Measurements from ENCODE around the gene BORCS6. TPM values are rescaled to one million over a fixed set of nuclear protein-coding genes. Genes with fewer than 3 reads are reported as not detected.
A peak's percentile ranks its signal among the peaks of the same experiment; 100 is the strongest.

Gene BORCS6
- total and polyA plus RNA-seq, 2 donors (not counting 1 experiment from before 2014, with no cell fraction given), result 9.7 to 20.2 TPM

- peak overlapping the region; percentile 97 to 100 for H3K27ac ChIP-seq (ENCODE audit: low read length in 2 of 2)
- H3K4me3 ChIP-seq (ENCODE audit: control extremely low read depth in 1 of 5, extremely low read depth in 1 of 5, insufficient read depth in 1 of 5, low read depth in 2 of 5, low read length in 4 of 5), result peak overlapping the region; percentile 69 to 96 (median 84)
- H3K79me2 ChIP-seq (ENCODE audit: control insufficient read depth, insufficient read depth, low read length), result peaks cover 37% of the 10 kb centered on the region
- intact Hi-C loops (cut with micrococcal nuclease), result no loop called here
- POLR2A ChIA-PET, result interaction anchor here (0.7 to 4.5 kb wide), 10 partner anchors 16 to 852 kb away, joined by 3 to 23 read pairs (median 9); partner anchors contain the start of genes ALOXE3, BORCS6, SLC25A35 and TMEM107
- H3K36me3 ChIP-seq (replicated peaks in 1 of 2; ENCODE audit: control extremely low read depth in 1 of 2, control insufficient read depth in 1 of 2, extremely low read depth in 1 of 2, insufficient read depth in 2 of 2, low read length in 1 of 2), result peaks cover 0 to 13% of the 10 kb centered on the region in 2 experiments
- H3K4me3 Mint-ChIP-seq, result no peak overlapping the region
- DNase-seq (peak; percentile 53), ATAC-seq (ENCODE audit: low read depth) (no peak)
- no peaks in the 10 kb centered on the region for H3K27me3 Mint-ChIP-seq
- peak overlapping the region; percentile 88 for H3K4me2 ChIP-seq (replicated peaks; ENCODE audit: low read depth, low read length, poor library complexity, severe bottlenecking)
- peaks cover 44% of the 10 kb centered on the region for H4K20me1 ChIP-seq (ENCODE audit: control insufficient read depth, insufficient read depth, low read length, poor library complexity, severe bottlenecking)
- WGBS (ENCODE audit: insufficient coverage), result 70% methylated on average over 14 of the region's 14 CpGs
- H3K9me3 Mint-ChIP-seq (ENCODE audit: insufficient read depth), result no peaks in the 10 kb centered on the region
- no peak overlapping the region for H3K27ac Mint-ChIP-seq
- no peaks in the 10 kb centered on the region for H3K27me3 ChIP-seq (replicated peaks in 1 of 4; ENCODE audit: control extremely low read depth in 1 of 4, control insufficient read depth in 3 of 4, insufficient read depth in 4 of 4, low read length in 3 of 4)
- H2AFZ ChIP-seq (ENCODE audit: insufficient read depth, low read depth, low read length, poor library complexity, severe bottlenecking), result no peak overlapping the region
- H3K4me1 ChIP-seq (ENCODE audit: control insufficient read depth in 2 of 2, insufficient read depth in 2 of 2, low read length in 2 of 2), result peaks cover 56 to 85% of the 10 kb centered on the region in 2 donors
- peak overlapping the region; percentile 88 for H3K9ac ChIP-seq (ENCODE audit: low read length)
- CTCF ChIA-PET, result interaction anchor here (1.1 to 7.7 kb wide), 4 partner anchors 18 to 95 kb away, joined by 3 to 86 read pairs (median 17); no protein-coding TSS in a partner anchor
- H3K9me3 ChIP-seq (ENCODE audit: control extremely low read depth in 1 of 3, control insufficient read depth in 2 of 3, insufficient read depth in 1 of 3, low read length in 2 of 3), result peaks cover 0 to 6% (median 0%) of the 10 kb centered on the region in 3 donors
- peaks cover 49% of the 10 kb centered on the region for H3K4me1 Mint-ChIP-seq
- TF ChIP-seq, protein P1, sequence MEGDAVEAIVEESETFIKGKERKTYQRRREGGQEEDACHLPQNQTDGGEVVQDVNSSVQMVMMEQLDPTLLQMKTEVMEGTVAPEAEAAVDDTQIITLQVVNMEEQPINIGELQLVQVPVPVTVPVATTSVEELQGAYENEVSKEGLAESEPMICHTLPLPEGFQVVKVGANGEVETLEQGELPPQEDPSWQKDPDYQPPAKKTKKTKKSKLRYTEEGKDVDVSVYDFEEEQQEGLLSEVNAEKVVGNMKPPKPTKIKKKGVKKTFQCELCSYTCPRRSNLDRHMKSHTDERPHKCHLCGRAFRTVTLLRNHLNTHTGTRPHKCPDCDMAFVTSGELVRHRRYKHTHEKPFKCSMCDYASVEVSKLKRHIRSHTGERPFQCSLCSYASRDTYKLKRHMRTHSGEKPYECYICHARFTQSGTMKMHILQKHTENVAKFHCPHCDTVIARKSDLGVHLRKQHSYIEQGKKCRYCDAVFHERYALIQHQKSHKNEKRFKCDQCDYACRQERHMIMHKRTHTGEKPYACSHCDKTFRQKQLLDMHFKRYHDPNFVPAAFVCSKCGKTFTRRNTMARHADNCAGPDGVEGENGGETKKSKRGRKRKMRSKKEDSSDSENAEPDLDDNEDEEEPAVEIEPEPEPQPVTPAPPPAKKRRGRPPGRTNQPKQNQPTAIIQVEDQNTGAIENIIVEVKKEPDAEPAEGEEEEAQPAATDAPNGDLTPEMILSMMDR (IDR thresholded peaks at IDR 0.05), result no peak
- no peak for TF ChIP-seq EZH2 (IDR thresholded peaks at IDR 0.05; ENCODE audit: borderline replicate concordance, insufficient read depth, low read depth, low read length, poor library complexity, severe bottlenecking)
Measured at GRCh38 chr17:8155231-8155995, 34.6 kb downstream of the BORCS6 start.
